GM04504 (cell line): ENCODE data around the gene CD177.
"Not testable (repeated sequence)": the region's sequence is repeated elsewhere in the genome, so short reads cannot be mapped to it uniquely, and the experiment has no call there.

Source experiments
- DNase-seq: peaks from one replicate; pipeline ENCODE4 v3.0.0-alpha.2; 2012; ENCODE audit warnings: low read depth

CD177 gene

GRCh38 chr19:43353606-43354304 lies at the start of gene CD177:
Gene CD177 (plus strand): TSS chr19:43353686. CDS start chr19:43353715, 29 bp downstream.
- DNase-seq: no peak

GRCh38 chr19:43305642-43306041 lies 47.8 kb upstream of the CD177 start:
- no peak for DNase-seq

- DNase-seq: no peak
Observed at GRCh38 chr19:43306097-43306496, 47.4 kb upstream of the CD177 start.

- DNase-seq: no peak
Observed at GRCh38 chr19:43308244-43308815, 45.2 kb upstream of the CD177 start.

GRCh38 chr19:43309466-43309865 lies 44.0 kb upstream of the CD177 start:
- no peak for DNase-seq

GRCh38 chr19:43310221-43310620 lies 43.3 kb upstream of the CD177 start:
- DNase-seq: no peak

GRCh38 chr19:43311256-43311655 lies 42.2 kb upstream of the CD177 start:
- DNase-seq: no peak

- peak; percentile 11 for DNase-seq
Observed at GRCh38 chr19:43311706-43312105, 41.8 kb upstream of the CD177 start.

- no peak for DNase-seq
Observed at GRCh38 chr19:43313711-43314495, 39.6 kb upstream of the CD177 start.

GRCh38 chr19:43315851-43316250 lies 37.6 kb upstream of the CD177 start:
- DNase-seq: no peak

- DNase-seq: peak; percentile 40
Observed at GRCh38 chr19:43316591-43317319, 36.7 kb upstream of the CD177 start.

GRCh38 chr19:43318203-43318602 lies 35.3 kb upstream of the CD177 start:
- no peak for DNase-seq

- DNase-seq: no peak
Observed at GRCh38 chr19:43318796-43319314, 34.6 kb upstream of the CD177 start.

- DNase-seq: no peak
Observed at GRCh38 chr19:43320546-43320945, 32.9 kb upstream of the CD177 start.

GRCh38 chr19:43326761-43327160 lies 26.7 kb upstream of the CD177 start:
- DNase-seq: not testable (repeated sequence)

GRCh38 chr19:43328561-43328960 lies 24.9 kb upstream of the CD177 start:
- DNase-seq: not testable (repeated sequence)

- DNase-seq: not testable (repeated sequence)
Observed at GRCh38 chr19:43329049-43329448, 24.4 kb upstream of the CD177 start.

- no peak for DNase-seq
Observed at GRCh38 chr19:43329989-43330388, 23.5 kb upstream of the CD177 start.

- no peak for DNase-seq
Observed at GRCh38 chr19:43330726-43331434, 22.6 kb upstream of the CD177 start.

- no peak for DNase-seq
Observed at GRCh38 chr19:43331435-43332010, 22.0 kb upstream of the CD177 start.
